GM21723 (cell line): ENCODE results near the gene CEP290.
A peak's percentile ranks its signal among the peaks of the same experiment; 100 is the strongest.

Experiments
- ATAC-seq: cut with Tn5 transposase; IDR thresholded peaks from one replicate; pipeline ENCODE4 v1.9.1; 2021; ENCODE audit warnings: mild to moderate bottlenecking, moderate library complexity; ENCODE audit not compliant: unreplicated experiment

CEP290 gene, protein sequence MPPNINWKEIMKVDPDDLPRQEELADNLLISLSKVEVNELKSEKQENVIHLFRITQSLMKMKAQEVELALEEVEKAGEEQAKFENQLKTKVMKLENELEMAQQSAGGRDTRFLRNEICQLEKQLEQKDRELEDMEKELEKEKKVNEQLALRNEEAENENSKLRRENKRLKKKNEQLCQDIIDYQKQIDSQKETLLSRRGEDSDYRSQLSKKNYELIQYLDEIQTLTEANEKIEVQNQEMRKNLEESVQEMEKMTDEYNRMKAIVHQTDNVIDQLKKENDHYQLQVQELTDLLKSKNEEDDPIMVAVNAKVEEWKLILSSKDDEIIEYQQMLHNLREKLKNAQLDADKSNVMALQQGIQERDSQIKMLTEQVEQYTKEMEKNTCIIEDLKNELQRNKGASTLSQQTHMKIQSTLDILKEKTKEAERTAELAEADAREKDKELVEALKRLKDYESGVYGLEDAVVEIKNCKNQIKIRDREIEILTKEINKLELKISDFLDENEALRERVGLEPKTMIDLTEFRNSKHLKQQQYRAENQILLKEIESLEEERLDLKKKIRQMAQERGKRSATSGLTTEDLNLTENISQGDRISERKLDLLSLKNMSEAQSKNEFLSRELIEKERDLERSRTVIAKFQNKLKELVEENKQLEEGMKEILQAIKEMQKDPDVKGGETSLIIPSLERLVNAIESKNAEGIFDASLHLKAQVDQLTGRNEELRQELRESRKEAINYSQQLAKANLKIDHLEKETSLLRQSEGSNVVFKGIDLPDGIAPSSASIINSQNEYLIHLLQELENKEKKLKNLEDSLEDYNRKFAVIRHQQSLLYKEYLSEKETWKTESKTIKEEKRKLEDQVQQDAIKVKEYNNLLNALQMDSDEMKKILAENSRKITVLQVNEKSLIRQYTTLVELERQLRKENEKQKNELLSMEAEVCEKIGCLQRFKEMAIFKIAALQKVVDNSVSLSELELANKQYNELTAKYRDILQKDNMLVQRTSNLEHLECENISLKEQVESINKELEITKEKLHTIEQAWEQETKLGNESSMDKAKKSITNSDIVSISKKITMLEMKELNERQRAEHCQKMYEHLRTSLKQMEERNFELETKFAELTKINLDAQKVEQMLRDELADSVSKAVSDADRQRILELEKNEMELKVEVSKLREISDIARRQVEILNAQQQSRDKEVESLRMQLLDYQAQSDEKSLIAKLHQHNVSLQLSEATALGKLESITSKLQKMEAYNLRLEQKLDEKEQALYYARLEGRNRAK (N-terminal part only)

DNA sequence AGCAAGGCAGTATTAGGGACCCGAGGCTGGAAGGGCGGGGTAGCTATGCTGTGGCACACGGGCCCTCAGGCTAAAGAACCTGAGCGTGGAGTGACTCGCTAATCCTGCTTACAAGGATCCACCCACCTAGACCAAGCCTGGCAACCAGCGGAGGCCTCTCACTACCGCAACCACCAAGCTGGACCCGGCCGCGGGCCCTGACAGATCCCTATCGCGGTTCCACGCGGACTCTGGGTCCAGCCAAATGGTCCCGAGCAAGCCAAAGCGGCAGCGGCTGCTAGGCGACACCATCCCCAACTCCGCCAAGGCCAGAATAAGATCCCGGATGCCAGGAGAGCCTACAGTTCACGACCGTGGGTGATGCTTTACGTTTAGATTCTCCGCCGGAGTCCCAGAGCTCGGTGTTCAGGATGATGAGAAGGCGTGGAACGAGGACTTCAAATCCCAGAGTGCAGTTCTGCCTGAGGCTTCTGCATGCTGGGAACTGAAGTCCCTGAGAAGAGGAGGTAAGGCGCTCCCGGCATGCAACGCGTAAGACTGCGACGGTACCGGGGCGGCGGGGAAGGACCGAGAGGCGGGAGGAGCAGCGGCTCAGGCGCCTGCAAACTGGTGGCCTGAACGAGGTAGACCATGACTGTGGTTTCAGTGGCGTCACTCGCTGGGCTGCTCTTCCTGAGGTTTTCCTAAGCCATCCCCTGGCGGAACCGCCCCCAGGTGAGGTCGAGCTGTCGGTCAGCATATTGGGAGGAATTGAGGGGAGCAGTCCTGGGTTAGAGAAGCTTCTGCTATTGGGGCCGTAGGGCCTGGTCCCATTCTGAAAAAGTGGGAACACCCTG, at the start of gene CEP290, which contains the start of gene TMTC3:
CEP290 (minus strand) TSS at position 315 of the 836 bp plus-strand sequence. CDS start 781 bp downstream, outside the sequence.
TMTC3 (plus strand) TSS at position 534 of the 836 bp plus-strand sequence. CDS start 6,009 bp downstream, outside the sequence.
- peak; percentile 98 for ATAC-seq

DNA sequence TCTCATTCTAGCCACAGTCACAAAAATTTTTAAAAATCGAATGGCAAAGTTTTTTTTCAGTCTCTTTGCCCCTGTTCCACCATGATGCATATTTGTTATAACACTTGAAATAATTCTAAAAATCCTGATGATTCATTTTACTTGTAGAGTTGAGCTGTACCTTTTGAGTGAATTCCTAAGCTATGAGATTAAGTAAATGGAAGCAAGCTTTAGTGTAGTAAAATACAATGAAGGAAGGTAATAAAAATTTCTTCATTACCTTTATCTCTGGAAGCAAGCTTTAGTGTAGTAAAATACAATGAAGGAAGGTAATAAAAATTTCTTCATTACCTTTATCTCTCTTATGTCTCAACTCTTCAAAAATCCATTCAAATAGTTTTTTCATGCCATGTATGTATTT, 46.3 kb upstream of the CEP290 start:
- ATAC-seq: no peak

DNA sequence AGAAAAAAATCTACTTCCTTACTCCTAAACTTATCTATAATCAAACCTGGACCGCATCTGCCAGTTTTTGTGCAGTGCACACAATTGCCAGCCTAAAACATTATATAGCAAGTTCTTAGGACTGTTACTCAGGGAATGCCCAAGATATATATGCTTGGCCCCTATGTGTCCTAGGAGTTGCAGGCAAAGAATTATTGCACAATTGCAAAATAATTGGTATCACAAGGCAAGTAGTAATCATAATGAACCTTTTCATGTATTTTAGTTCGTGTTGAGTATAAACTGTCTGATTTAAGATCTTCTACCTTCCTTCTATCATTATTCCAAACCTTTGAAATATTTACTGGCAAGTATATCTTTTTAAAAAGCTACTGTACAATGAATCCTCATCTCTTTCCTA, 45.7 kb upstream of the CEP290 start:
- ATAC-seq: no peak

DNA sequence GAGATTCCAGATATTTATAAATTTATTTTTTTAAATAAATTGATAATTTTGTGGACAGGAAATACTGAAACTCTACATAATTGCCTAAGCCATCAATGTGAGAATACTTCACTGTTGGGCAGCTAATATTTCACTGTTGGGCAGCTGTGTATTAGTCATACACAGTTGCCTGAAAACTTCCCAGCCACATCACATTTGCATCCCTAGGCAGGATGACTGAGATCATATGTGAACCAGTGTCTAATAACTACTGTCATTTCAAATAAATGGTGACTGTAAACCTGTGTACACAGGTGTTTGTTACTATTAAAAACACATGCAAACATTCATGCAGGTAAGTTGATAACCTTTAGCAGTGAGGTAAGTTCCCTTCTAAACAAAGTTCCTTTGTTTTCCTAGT, 44.1 kb upstream of the CEP290 start:
- peak; percentile 77 for ATAC-seq

DNA sequence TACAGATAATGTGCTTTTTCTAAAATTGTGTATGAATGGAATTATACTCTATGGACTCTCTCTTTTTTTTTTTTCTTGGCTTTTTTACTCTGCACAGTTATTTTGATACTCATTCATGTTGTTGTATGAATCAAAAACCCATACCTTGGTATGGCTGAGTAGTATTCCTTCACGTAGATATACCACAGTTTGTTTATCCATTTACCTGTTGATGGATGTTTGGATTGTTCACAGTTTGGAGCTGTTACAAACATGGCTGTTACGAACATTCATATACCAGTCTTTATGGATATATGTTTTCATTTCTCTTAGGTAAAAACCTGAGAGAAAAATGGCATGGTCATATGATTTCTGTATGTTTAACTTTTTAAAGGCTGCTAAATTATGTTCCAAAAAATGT, 43.4 kb upstream of the CEP290 start:
- no peak for ATAC-seq

DNA sequence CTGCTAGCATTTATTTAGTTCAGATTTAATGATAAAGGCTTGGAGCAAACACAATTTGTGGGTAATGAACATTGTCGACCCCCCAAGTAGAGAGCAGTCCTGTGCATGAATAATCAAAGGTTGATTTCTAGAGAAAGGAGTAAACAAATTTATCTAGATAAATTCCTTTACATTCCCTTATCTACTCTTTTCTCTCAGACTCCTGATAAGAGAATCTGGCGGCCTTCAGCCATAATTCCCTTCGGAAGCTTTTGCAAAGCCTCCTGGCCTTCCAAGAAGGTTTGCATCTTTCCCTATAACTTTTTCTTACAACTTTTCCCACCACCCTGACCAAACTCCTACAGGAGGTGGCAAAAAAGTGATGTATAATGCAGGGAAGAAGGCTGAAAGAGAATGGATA, 42.3 kb upstream of the CEP290 start:
- ATAC-seq: no peak

DNA sequence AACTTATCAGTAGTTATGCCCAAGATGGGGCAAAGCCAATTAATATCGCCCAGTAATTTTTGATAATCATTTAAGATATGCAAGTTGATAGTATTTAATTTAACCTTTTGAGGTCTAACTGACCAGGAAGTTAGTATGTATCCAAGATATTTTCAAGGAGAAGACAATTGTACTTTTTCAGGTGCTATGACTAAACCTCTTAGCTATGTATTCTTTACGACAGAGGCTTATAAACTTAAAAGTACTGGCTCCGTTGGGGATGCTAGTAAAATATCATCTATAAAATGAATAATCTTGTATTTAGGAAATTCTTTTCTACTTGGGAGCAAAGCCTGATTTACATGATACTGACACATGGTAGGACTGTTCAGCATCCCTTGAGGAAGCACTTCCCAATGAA, 40.5 kb upstream of the CEP290 start:
- ATAC-seq: no peak

DNA sequence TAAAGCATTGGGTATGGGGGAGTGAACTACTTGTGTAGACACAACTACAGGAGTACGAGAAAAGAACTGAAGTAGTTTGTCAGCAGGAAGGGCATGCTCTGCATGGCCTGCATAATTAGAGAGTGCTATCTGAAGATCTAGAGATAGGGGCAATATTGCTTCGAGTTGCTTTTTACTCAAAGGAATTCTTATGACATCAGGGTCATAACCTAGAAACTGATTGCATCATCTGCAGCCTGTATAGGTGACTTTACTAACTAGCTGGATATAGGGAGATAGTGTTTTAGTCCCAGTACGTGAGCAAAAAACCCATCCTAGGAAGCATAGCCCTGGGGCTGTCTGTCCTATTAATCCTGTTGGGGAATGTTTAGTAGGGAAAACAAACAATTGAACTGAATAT, 40.0 kb upstream of the CEP290 start:
- no peak for ATAC-seq

DNA sequence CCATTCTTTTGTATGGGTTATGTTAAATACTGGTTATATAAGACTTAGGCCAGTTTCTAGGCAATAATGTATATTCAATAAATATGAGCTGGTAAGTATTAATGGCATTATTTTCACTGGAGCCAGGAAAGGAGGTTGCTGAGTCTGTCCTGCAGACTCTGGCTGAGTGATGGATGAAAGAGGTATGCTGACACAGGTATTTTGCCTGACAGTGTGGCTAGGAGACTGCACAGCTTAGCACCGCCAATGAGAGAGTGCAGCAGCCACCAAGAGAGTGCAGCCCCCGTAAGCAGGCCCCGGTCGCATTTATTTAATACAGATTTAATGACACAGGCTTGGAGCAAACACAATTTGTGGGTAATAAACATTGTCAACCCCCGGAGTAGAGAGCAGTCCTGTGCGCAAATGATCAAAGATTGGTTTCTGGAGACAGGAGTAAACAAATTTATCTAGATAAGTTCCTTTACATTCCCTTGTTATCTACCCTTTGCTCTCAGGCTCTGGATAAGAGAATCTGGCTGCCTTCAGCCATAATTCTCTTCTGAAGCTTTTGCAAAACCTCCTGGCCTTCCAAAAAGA, 37.6 kb upstream of the CEP290 start:
- no peak for ATAC-seq

DNA sequence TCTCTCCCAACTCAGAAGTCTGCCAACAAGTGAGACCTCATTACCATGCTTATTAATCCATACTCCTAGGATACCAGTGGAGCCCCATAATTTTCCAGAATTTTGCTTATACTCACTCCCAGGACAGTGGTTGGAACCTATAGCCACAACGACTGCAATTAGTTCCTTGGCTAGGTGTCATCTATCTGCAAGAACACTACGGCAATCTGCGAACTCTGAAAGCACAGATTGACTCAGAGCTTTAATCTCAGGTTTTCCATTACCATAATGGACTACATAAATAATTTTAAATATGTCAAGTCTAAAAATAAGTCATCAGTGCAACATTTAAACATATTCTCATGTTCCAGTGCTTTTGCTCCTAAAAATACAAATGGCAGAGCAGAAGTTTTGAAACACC, 33.7 kb upstream of the CEP290 start:
- no peak for ATAC-seq

DNA sequence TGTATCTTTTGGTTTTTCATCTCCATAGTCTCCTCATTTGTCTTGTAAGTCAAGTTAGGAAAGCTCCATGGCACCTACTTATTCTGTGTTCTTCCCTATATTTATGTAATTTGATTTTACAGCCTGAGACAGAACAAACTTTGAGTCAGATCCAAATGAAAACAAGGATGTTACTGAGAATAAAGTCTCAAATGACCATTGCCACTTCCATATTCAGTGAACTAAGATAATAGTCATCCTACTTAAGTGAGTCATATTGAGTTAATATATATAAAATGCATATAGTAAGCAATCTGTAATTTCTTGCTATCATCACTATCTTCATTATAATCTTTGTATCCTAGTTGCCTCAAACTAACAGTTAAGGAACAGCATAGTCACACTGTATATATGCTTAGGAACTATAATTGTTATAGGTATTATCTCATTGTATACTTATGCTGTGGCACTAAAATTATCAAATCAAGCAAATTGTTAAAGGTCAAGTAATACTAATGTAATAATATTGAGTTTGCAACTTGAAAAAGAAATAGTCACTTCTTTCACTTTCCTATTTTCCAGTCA, 31.0 kb upstream of the CEP290 start:
- no peak for ATAC-seq

DNA sequence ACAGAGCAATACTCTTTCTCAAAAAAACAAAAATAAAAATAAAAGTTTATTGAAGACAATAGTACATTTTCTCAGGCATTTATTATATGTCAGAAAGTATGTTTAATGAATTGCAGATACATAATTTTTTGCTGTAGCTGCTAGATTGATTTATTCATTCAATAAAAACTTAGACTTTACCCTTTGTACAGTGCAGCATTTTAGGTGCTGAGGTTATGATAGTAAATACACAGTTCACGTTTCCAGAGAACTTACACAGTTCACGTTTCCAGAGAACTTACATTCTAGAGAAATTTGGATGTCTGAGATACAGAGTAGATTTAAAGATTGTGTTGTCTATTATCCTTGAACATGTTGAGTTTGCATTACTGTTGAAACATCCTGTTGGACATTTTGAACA, 25.5 kb upstream of the CEP290 start:
- ATAC-seq: no peak

DNA sequence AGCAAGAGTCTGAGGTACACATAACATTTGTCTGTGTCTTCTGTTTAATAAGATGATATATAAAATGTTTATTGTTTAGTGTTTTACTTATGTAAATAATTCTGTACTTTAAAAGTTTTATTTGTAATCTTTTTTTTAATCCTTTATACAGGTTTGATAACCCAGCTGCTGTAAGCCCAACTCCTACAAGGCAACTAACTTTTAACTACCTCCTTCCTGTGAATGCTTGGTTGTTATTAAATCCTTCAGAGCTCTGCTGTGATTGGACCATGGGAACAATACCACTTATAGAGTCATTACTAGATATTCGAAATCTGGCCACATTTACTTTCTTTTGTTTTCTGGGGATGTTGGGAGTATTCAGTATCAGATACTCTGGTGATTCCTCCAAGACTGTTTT, 24.3 kb upstream of the CEP290 start:
- no peak for ATAC-seq

DNA sequence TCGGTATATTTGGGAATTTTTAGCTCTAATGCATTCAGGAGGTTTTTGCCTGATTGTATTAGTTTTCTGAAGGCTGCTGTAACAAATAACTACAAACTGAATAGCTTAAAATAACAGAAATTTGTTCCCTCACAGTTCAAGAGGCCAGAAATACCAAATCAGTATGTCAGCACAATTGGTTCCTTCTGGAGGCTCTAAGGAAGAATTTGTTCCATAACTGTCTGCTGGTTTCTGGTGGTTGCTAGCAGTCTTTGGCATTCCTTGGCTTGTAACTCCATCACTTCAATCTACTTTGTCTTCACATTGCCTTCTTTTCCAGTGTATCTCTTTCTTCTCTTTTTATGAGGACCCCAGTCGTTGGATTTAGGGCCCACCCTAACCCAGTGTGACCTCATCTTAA, 21.5 kb upstream of the CEP290 start:
- ATAC-seq: no peak

DNA sequence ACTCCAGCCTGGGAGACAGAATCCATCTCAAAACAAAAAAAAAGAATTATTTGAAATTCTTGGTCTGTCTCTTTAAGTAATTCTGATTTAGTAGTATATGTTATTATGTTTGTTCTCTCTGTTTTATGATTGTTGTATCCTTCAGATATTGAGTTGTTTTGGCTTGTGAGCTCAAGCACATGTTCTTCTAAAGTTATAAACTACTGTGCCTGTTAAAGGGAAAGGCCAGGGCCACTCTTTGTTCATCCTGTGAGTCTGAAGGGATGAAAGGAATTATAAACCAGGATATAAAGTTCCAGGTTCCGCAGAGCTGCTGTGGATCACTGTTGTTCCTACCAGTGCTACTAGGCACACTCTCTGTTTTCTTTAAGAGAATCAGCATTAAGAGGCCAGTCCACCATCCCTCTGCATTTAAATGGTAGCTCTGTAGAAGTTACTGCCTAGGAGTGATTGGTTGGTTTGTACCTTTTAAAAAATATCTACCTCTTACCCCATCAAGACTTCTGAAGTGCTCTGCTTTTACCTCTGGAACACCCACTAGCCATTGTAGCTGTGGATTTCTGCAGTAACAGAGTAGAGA, 14.3 kb upstream of the CEP290 start:
- ATAC-seq: no peak

DNA sequence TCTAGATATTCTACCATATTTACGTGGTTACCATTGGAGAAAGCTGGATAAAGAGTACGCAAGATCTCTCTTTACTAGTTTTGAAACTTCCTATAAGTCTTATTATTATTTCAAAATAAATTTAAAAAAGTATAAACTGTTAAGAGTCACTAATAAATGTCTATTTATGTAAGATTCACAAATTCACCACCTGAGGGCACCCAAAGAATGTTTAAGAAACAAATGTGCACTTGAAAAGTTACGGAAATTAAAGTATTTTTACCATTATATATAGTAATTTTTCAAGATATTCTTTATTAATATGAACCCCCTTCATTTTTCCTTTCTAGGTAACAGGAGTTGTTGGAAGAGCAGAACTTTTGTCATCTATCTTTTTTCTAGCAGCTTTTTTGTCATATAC, 12.1 kb upstream of the CEP290 start:
- no peak for ATAC-seq

DNA sequence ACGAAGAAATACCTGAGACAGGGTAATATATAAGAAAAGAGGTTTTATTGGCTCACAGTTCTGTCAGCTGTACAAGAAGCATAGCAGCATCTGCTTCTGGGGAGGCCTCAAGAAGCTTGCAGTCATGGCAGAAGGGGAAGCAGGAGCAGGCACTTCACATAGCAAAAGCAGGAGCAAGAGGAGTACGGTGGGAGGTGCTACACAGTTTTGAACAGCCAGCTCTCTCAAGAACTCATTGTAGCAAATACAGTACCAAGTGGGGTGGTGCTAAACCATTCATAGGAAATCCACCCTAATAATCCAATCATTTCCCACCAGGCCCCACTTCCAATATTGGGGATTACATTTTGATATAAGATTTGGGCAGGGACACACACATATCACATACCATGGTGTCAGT, 8.2 kb upstream of the CEP290 start:
- no peak for ATAC-seq

DNA sequence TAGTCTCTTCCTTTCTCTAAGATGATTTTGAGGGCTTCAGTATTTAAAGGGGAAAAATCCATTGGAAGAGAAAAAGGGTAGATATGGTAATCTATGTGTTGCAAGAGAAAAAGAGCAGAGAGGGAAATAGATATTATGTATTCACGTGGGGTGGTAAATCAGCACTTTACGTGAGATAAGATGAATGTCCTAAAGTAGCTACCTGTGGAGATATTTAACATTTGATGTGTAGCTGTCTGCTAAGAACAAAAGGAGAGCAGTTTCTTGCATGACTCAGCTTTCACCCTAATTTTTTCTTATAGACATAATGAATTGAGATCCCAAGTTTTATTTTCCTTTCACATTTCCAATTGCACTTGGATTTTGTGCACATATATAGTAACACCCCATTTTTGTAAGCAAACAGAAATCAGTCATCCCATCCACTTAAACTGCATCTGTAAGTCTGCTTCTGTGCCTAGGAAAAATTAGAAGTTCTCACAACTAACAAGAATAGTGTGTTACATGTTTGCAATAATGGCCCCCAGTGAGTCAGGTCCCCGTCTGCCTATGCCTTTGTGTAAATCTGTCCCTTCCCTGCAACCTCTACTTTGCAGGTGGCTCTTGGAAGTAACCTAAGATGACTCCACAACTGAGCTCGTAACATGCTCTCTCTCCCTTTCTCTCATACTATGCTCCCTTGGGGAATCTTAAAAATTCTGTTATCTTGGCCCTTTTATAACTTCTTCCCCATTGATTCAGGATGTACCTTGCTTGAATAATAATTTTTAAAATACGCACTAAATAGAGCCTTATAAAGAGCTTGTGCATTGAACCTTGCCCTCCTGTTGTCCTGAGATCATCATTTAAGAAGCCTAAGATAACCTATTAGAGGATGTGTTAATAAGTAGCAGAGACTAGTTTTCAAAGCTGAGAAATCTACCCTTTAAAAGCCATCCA, 3.9 kb upstream of the CEP290 start:
- no peak for ATAC-seq
